Measurements from ENCODE around the gene SLC30A2. TPM values are rescaled to one million over a fixed set of nuclear protein-coding genes. Genes with fewer than 3 reads are reported as not detected.

Gene SLC30A2
- total and polyA plus RNA-seq, 10 of the 15 experiments (the other 5 are each of a cell fraction or from before 2014, with no cell fraction given) = 0.13 TPM; not detected in 9

DNA sequence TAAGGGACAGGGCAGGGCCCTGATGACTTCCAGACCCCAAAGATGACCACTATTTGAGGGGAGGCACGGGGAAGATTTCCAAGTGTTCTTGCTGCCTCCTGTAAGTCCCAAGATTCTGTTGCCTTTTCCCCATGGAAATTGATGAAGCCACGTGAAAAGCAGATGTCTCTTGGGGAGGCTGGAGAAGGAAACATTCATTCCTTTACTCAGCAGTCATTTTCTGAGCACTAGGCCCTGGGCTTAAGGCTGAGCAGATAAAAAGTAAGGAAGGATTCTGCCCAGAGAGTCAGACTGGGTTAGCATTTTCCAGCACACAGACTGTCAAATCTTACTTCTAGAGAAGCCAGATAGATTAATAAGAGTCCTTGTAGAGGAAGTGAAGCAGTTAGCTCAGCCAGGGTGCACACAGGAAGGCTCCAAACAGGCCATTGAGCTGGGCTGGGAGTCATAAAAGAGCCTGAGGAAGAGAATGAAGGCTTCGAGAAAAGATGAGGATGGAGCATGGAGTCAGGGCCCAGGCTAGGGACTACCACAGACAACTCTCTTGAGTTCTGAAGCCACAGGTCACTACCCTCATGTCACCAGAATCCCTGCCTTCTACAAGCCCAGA, 14.2 kb downstream of the SLC30A2 start (continued):
- TF ChIP-seq RCOR1 (conservative IDR thresholded peaks at IDR 0.05; ENCODE audit: low read depth, low read length) = no peak
- TF ChIP-seq CHD1 (IDR thresholded peaks at IDR 0.05; ENCODE audit: low read depth, low read length) = no peak
- TF ChIP-seq SREBF1 (IDR thresholded peaks at IDR 0.05; ENCODE audit: low read length) = no peak
- TF ChIP-seq HDGF (IDR thresholded peaks at IDR 0.05) = no peak
- no peak for TF ChIP-seq BACH1 (IDR thresholded peaks at IDR 0.05; ENCODE audit: borderline replicate concordance)
- TF ChIP-seq, protein P1, sequence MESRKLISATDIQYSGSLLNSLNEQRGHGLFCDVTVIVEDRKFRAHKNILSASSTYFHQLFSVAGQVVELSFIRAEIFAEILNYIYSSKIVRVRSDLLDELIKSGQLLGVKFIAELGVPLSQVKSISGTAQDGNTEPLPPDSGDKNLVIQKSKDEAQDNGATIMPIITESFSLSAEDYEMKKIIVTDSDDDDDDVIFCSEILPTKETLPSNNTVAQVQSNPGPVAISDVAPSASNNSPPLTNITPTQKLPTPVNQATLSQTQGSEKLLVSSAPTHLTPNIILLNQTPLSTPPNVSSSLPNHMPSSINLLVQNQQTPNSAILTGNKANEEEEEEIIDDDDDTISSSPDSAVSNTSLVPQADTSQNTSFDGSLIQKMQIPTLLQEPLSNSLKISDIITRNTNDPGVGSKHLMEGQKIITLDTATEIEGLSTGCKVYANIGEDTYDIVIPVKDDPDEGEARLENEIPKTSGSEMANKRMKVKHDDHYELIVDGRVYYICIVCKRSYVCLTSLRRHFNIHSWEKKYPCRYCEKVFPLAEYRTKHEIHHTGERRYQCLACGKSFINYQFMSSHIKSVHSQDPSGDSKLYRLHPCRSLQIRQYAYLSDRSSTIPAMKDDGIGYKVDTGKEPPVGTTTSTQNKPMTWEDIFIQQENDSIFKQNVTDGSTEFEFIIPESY (IDR thresholded peaks at IDR 0.05) = no peak
- no peak for TF ChIP-seq NRF1 (conservative IDR thresholded peaks at IDR 0.05; ENCODE audit: low read depth, low read length)

DNA sequence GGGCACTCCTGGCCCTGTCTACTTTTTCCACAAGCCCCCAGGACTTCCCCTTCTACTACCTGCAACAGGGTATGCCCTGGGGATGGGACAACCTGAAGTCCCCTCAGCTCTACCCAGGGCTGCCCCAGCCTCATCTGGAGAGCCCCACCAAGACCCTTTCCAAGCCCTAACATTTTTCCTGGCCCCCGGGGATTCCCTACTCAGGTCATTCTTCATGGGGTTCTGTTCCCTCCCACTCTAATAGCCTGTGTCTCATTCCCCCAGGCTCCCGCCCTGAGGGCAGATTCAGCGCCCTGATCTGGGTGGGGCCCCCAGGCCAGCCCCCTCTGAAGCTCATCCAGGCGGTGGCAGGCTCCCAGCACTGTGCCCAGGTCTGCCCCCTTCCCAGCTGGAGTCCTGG, 14.7 kb downstream of the SLC30A2 start:
- in situ Hi-C loops (cut with MboI) = no loop called here
- H3K9me3 ChIP-seq (replicated peaks; ENCODE audit: control insufficient read depth, insufficient read depth, low read length) = 0 out of 3 replicates have a peak, but pooled peaks cover 2% of the 10 kb centered on the region
- DNase-seq (ENCODE audit: low read depth, low spot score) = no peak
- H4K20me1 ChIP-seq (ENCODE audit: control insufficient read depth, insufficient read depth) = no peaks in the 10 kb centered on the region
- no peak overlapping the region for H3K9ac ChIP-seq (ENCODE audit: control insufficient read depth, insufficient read depth, low read length)
- H3K36me3 ChIP-seq (ENCODE audit: control insufficient read depth in 2 of 2, insufficient read depth in 2 of 2, low read length in 1 of 2) = no peaks in the 10 kb centered on the region
- H3K4me1 ChIP-seq (ENCODE audit: control insufficient read depth, insufficient read depth, low read length) = peaks cover 7% of the 10 kb centered on the region; the same call in 1 of the 2 replicates
- WGBS (ENCODE audit: insufficient coverage, insufficient replicate concordance, low lambda C conversion rate, missing lambda C conversion rate) = 0% methylated on average over 4 of the region's 4 CpGs
- no peak for ATAC-seq
- peaks cover 0 to 2% of the 10 kb centered on the region in 2 experiments; a peak in 3 of 4 replicates for H3K27me3 ChIP-seq (replicated peaks in 1 of 2; ENCODE audit: control insufficient read depth in 2 of 2, insufficient read depth in 2 of 2, low read length in 1 of 2)
- no peak overlapping the region for H3K27ac ChIP-seq (ENCODE audit: control insufficient read depth, insufficient read depth)
- CTCF ChIA-PET = interaction anchor here (1.7 kb wide), 2 partner anchors 114 to 128 kb away, joined by 4 to 6 read pairs; no protein-coding TSS in a partner anchor
- no peak overlapping the region for H3K4me2 ChIP-seq (ENCODE audit: control insufficient read depth, insufficient read depth)
- intact Hi-C loops (cut with micrococcal nuclease; ENCODE audit: unreplicated experiment) = no loop called here
- RAD21 ChIA-PET (ENCODE audit: unreplicated experiment) = no interaction called here
- no peaks in the 10 kb centered on the region for H3K79me2 ChIP-seq (ENCODE audit: control insufficient read depth, insufficient read depth, low read length)
- no peak overlapping the region for H2AFZ ChIP-seq (ENCODE audit: control insufficient read depth, low read depth, low read length)
- FAIRE-seq = no peak
- SMC1A ChIA-PET (ENCODE audit: uncharacterized antibody, unreplicated experiment) = no interaction called here
- no TSS peak for BruUV-seq (replicated peaks)
- POLR2A ChIA-PET = interaction anchor here (0.6 kb wide), 1 partner anchor 535 kb away, joined by 3 read pairs; no protein-coding TSS in a partner anchor
- no peak overlapping the region for H3K4me3 ChIP-seq
- TF ChIP-seq, protein P2, sequence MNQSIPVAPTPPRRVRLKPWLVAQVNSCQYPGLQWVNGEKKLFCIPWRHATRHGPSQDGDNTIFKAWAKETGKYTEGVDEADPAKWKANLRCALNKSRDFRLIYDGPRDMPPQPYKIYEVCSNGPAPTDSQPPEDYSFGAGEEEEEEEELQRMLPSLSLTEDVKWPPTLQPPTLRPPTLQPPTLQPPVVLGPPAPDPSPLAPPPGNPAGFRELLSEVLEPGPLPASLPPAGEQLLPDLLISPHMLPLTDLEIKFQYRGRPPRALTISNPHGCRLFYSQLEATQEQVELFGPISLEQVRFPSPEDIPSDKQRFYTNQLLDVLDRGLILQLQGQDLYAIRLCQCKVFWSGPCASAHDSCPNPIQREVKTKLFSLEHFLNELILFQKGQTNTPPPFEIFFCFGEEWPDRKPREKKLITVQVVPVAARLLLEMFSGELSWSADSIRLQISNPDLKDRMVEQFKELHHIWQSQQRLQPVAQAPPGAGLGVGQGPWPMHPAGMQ (IDR thresholded peaks at IDR 0.05; ENCODE audit: borderline replicate concordance) = no peak
- no peak for TF ChIP-seq NRF1 (conservative IDR thresholded peaks at IDR 0.05; ENCODE audit: low read depth, low read length)
- TF ChIP-seq WRNIP1 (IDR thresholded peaks at IDR 0.05; ENCODE audit: borderline replicate concordance, low read depth, low read length) = no peak
- no peak for TF ChIP-seq NR2C2 (IDR thresholded peaks at IDR 0.05; ENCODE audit: borderline replicate concordance, control insufficient read depth, insufficient read length, low read depth)
- TF ChIP-seq, protein P1 (IDR thresholded peaks at IDR 0.05) = no peak
- no peak for TF ChIP-seq NBN (IDR thresholded peaks at IDR 0.05)
- TF ChIP-seq, protein P3, sequence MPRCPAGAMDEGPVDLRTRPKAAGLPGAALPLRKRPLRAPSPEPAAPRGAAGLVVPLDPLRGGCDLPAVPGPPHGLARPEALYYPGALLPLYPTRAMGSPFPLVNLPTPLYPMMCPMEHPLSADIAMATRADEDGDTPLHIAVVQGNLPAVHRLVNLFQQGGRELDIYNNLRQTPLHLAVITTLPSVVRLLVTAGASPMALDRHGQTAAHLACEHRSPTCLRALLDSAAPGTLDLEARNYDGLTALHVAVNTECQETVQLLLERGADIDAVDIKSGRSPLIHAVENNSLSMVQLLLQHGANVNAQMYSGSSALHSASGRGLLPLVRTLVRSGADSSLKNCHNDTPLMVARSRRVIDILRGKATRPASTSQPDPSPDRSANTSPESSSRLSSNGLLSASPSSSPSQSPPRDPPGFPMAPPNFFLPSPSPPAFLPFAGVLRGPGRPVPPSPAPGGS (IDR thresholded peaks at IDR 0.05; ENCODE audit: borderline replicate concordance, insufficient read depth, low read depth, low read length, poor library complexity, severe bottlenecking) = no peak
- no peak for TF ChIP-seq IRF4 (IDR thresholded peaks at IDR 0.05; ENCODE audit: low read depth, low read length)
- TF ChIP-seq, protein P4, sequence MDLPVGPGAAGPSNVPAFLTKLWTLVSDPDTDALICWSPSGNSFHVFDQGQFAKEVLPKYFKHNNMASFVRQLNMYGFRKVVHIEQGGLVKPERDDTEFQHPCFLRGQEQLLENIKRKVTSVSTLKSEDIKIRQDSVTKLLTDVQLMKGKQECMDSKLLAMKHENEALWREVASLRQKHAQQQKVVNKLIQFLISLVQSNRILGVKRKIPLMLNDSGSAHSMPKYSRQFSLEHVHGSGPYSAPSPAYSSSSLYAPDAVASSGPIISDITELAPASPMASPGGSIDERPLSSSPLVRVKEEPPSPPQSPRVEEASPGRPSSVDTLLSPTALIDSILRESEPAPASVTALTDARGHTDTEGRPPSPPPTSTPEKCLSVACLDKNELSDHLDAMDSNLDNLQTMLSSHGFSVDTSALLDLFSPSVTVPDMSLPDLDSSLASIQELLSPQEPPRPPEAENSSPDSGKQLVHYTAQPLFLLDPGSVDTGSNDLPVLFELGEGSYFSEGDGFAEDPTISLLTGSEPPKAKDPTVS (IDR thresholded peaks at IDR 0.05; ENCODE audit: low read depth, low read length) = no peak
